ENCODE results near the gene TMEM25.

TMEM25 gene

GRCh38 chr11:118497831-118498230, 33.2 kb upstream of the TMEM25 start:
- in situ Hi-C loops (cut with MboI; ENCODE audit: low sequenced_read_pairs, unreplicated experiment): loop anchor here (25.0 kb wide), 1 partner anchor 111 kb away; no protein-coding TSS in a partner anchor
- no peak for TF ChIP-seq CTCF (IDR thresholded peaks at IDR 0.05; ENCODE audit: borderline replicate concordance, control extremely low read depth, extremely low read depth, insufficient read depth, missing control alignments)
- no peak for DNase-seq (ENCODE audit: low spot score)

GRCh38 chr11:118503216-118503615, 27.8 kb upstream of the TMEM25 start:
- in situ Hi-C loops (cut with MboI; ENCODE audit: low sequenced_read_pairs, unreplicated experiment): no loop called here
- no peak for TF ChIP-seq CTCF (IDR thresholded peaks at IDR 0.05; ENCODE audit: borderline replicate concordance, control extremely low read depth, extremely low read depth, insufficient read depth, missing control alignments)
- DNase-seq (ENCODE audit: low spot score): no peak

- TF ChIP-seq CTCF (IDR thresholded peaks at IDR 0.05; ENCODE audit: borderline replicate concordance, control extremely low read depth, extremely low read depth, insufficient read depth, missing control alignments): no peak
- in situ Hi-C loops (cut with MboI; ENCODE audit: low sequenced_read_pairs, unreplicated experiment): no loop called here
- no peak for DNase-seq (ENCODE audit: low spot score)
Observed at GRCh38 chr11:118511601-118512000, 19.4 kb upstream of the TMEM25 start.

GRCh38 chr11:118514103-118514502, 16.9 kb upstream of the TMEM25 start:
- DNase-seq (ENCODE audit: low spot score): no peak
- no peak for TF ChIP-seq CTCF (IDR thresholded peaks at IDR 0.05; ENCODE audit: borderline replicate concordance, control extremely low read depth, extremely low read depth, insufficient read depth, missing control alignments)
- in situ Hi-C loops (cut with MboI; ENCODE audit: low sequenced_read_pairs, unreplicated experiment): no loop called here

GRCh38 chr11:118519549-118519948, 11.4 kb upstream of the TMEM25 start:
- no peak for TF ChIP-seq CTCF (IDR thresholded peaks at IDR 0.05; ENCODE audit: borderline replicate concordance, control extremely low read depth, extremely low read depth, insufficient read depth, missing control alignments)
- no peak for DNase-seq (ENCODE audit: low spot score)
- in situ Hi-C loops (cut with MboI; ENCODE audit: low sequenced_read_pairs, unreplicated experiment): no loop called here

- no peak for DNase-seq (ENCODE audit: low spot score)
- no peak for TF ChIP-seq CTCF (IDR thresholded peaks at IDR 0.05; ENCODE audit: borderline replicate concordance, control extremely low read depth, extremely low read depth, insufficient read depth, missing control alignments)
- in situ Hi-C loops (cut with MboI; ENCODE audit: low sequenced_read_pairs, unreplicated experiment): no loop called here
Observed at GRCh38 chr11:118521892-118522311, 9.1 kb upstream of the TMEM25 start.

All from GM13976 (cell line).